K562 (cell line): Measurements from ENCODE around the gene CLIC3. TPM values are rescaled to one million over a fixed set of nuclear protein-coding genes. Genes with fewer than 3 reads are reported as not detected.
A peak's percentile ranks its signal among the peaks of the same experiment; 100 is the strongest.
"Not testable (repeated sequence)": the region's sequence is repeated elsewhere in the genome, so short reads cannot be mapped to it uniquely, and the experiment has no call there.

Experiments
- ATAC-seq: fragments of 200-7000 bp; cut with Tn5 transposase; 3 replicates; pipeline ENCODE4 v1.9.1; 2020; ENCODE audit warnings: moderate library complexity
- BruUV-seq: library from RNA; stranded (reverse); fragments of 400-500 nt; replicated peaks from 2 replicates; lab custom pipeline; 2021; lab: Mats Ljungman, UMichigan
- CTCF ChIA-PET: fragments of 300-600 bp; formaldehyde crosslinking; extraction: SDS; loops from one replicate; lab custom pipeline; 2021; ENCODE audit warnings: low intra/inter-chr PET ratio; lab: Yijun Ruan, JAX
- POLR2A ChIA-PET: fragments of 300-600, 350-650 bp; sonication (Branson Sonifier 250); formaldehyde crosslinking; extraction: SDS; loops from one replicate; lab custom pipeline; 2021; ENCODE audit warnings: antibody characterized with exemption, inconsistent platforms; lab: Yijun Ruan, JAX
- DNase-seq, 4 experiments: peaks; one replicate each; pipeline versions ENCODE4 v3.0.0 to v3.0.0-alpha.2; 2011 to 2018; ENCODE audit warnings: low spot score in 3 of 4, mixed read lengths in 3 of 4; ENCODE audit errors: extremely low read depth in 1 of 4
- FAIRE-seq: peaks from 2 replicates; lab custom pipeline; 2011; peaks lifted over from hg19 to GRCh38; lab: Jason Lieb, UNC
- H2AFZ ChIP-seq: 2 replicates; pipeline ENCODE4 v1.6.0; 2011; ENCODE audit warnings: low read depth, low read length, control low read depth, inconsistent platforms
- H3K27ac ChIP-seq: fragments of 200-600 bp; 3 replicates; pipeline ENCODE4 v1.8.0; 2011; ENCODE audit warnings: low read depth, mild to moderate bottlenecking, control low read depth, inconsistent platforms, low read length, moderate library complexity, mixed read lengths; ENCODE audit errors: extremely low read depth
- H3K27me3 ChIP-seq, 2 experiments: fragments of 300-600 bp in 1 of 2; 2 replicates in 1 of 2; 3 replicates in 1 of 2; pipeline versions ENCODE4 v1.6.0 to v1.8.0; 2011; ENCODE audit warnings: inconsistent platforms in 2 of 2, low read length in 2 of 2, mild to moderate bottlenecking in 1 of 2, mixed read lengths in 1 of 2, moderate library complexity in 1 of 2; ENCODE audit not compliant: control insufficient read depth in 2 of 2, insufficient read depth in 2 of 2
- H3K36me3 ChIP-seq: fragments of 300-600 bp; 3 replicates; pipeline ENCODE4 v1.8.0; 2011; ENCODE audit warnings: mild to moderate bottlenecking, low read length, inconsistent platforms; ENCODE audit not compliant: control insufficient read depth, insufficient read depth
- H3K4me1 ChIP-seq, 2 experiments: fragments of 200-600 bp in 1 of 2; replicated peaks in 1 of 2; 2 replicates in 1 of 2; 3 replicates in 1 of 2; pipeline versions ENCODE4 v1.5.1 to v1.8.0; 2011; ENCODE audit warnings: inconsistent platforms in 2 of 2, low read length in 2 of 2, mild to moderate bottlenecking in 1 of 2, mixed read lengths in 1 of 2, moderate library complexity in 1 of 2; ENCODE audit not compliant: control insufficient read depth in 2 of 2, insufficient read depth in 2 of 2
- H3K4me2 ChIP-seq: 2 replicates; pipeline ENCODE4 v1.6.1; 2011; ENCODE audit warnings: low read length, control low read depth, inconsistent platforms, mixed read lengths; ENCODE audit not compliant: insufficient read depth
- H3K4me3 ChIP-seq: fragments of 200-600 bp; sonication (generic), shearing (Covaris generic); 2 replicates; pipeline ENCODE4 v1.5.1; 2016; ENCODE audit warnings: control low read depth, inconsistent platforms
- H3K79me2 ChIP-seq: fragments of 200-600 bp; 3 replicates; pipeline ENCODE4 v1.8.0; 2011; ENCODE audit warnings: low read length, inconsistent platforms; ENCODE audit not compliant: control insufficient read depth, insufficient read depth
- H3K9ac ChIP-seq, 2 experiments: 2 replicates each; pipeline versions ENCODE4 v1.6.0 to v1.6.1; 2011; ENCODE audit warnings: low read depth in 2 of 2, low read length in 2 of 2, control low read depth in 1 of 2, inconsistent platforms in 1 of 2, mild to moderate bottlenecking in 1 of 2, mixed read lengths in 1 of 2; ENCODE audit not compliant: insufficient read depth in 1 of 2
- H3K9me1 ChIP-seq: one replicate; pipeline ENCODE4 v1.6.0; 2011; ENCODE audit warnings: inconsistent platforms, mild to moderate bottlenecking, low read length, moderate library complexity; ENCODE audit not compliant: control insufficient read depth, insufficient read depth
- H3K9me3 ChIP-seq: replicated peaks from 2 replicates; pipeline ENCODE4 v1.5.1; 2011; ENCODE audit warnings: low read depth, low read length, inconsistent platforms; ENCODE audit not compliant: control insufficient read depth, insufficient read depth
- H4K20me1 ChIP-seq: replicated peaks from 2 replicates; pipeline ENCODE4 v1.6.1; 2011; ENCODE audit warnings: low read length, inconsistent platforms, mixed read lengths; ENCODE audit not compliant: control insufficient read depth, insufficient read depth
- ARNT ChIP-seq, 2 experiments: fragments of 450-650 bp; IDR thresholded peaks; 2 replicates each; pipeline ENCODE4 v1.6.1; 2016; ENCODE audit warnings: mild to moderate bottlenecking in 1 of 2
- BCL6 ChIP-seq: fragments of 250-450 bp; sonication (Bioruptor Pico); IDR thresholded peaks from 2 replicates; pipeline ENCODE4 v1.4.0; 2020
- CREB1 ChIP-seq, 2 experiments: sonication (generic) in 1 of 2; formaldehyde crosslinking in 1 of 2; IDR thresholded peaks; 2 replicates each; pipeline versions ENCODE4 v1.6.1 to v1.8.0; 2012 to 2022; ENCODE audit warnings: inconsistent platforms in 1 of 2, mild to moderate bottlenecking in 1 of 2, missing genetic modification reagents in 1 of 2, moderate library complexity in 1 of 2
- EP400 ChIP-seq: fragments of 450-650 bp; IDR thresholded peaks from 2 replicates; pipeline ENCODE4 v1.6.1; 2017; ENCODE audit warnings: antibody characterized with exemption, mild to moderate bottlenecking, moderate library complexity
- FOXJ2 ChIP-seq: fragments of 200-800 bp; sonication (Bioruptor generic); IDR thresholded peaks from 2 replicates; pipeline ENCODE4 v1.6.1; 2016; ENCODE audit warnings: missing genetic modification characterization, missing compliant biosample characterization
- GABPA ChIP-seq: fragments of 200-800 bp; sonication (Bioruptor generic); conservative IDR thresholded peaks from 2 replicates; pipeline ENCODE4 v1.6.1; 2016; ENCODE audit warnings: low read depth, missing genetic modification characterization, missing compliant biosample characterization
- GTF3C2 ChIP-seq: IDR thresholded peaks from 3 replicates; pipeline ENCODE4 v1.6.1; 2011; ENCODE audit warnings: borderline replicate concordance, mild to moderate bottlenecking, moderate library complexity; ENCODE audit not compliant: insufficient read length; ENCODE audit errors: extremely low read depth
- ZNF121 ChIP-seq: sonication (generic); formaldehyde crosslinking; conservative IDR thresholded peaks from 2 replicates; pipeline ENCODE4 v1.8.0; 2022; ENCODE audit warnings: missing genetic modification reagents
- ZNF239 ChIP-seq: fragments of 250-450 bp; sonication (Bioruptor Pico); IDR thresholded peaks from 2 replicates; pipeline ENCODE4 v1.4.0; 2020; ENCODE audit warnings: mild to moderate bottlenecking
- WGBS: fragments of 100-300 bp; shearing (Covaris generic); methylation state at CpG from one replicate; pipeline ENCODE4 v1.1.6; 2016; ENCODE audit warnings: low coverage, mixed read lengths; ENCODE audit not compliant: insufficient coverage; ENCODE audit errors: missing lambda C conversion rate; 5-methylcytosine and 5-hydroxymethylcytosine counted together
- in situ Hi-C: fragments of 300-500 bp; cut with MboI; formaldehyde crosslinking; loops from 4 replicates; pipeline ENCODE4 v1.15.0; 2018; ENCODE audit warnings: inconsistent platforms, mixed read lengths
- intact Hi-C: fragments of 100-400 bp; cut with micrococcal nuclease; formaldehyde crosslinking; loops from 2 replicates; pipeline ENCODE4 v1.14.2; 2022
- polyA plus RNA-seq, 8 experiments: library from polyadenylated mRNA; depleted of rRNA in 4 of 8; stranded (reverse) in 5 of 8; unstranded in 3 of 8; fragments of >200 nt; fragmentation: Nextera tagmentation in 2 of 8; fragmentation: Illumina TruSeq in 1 of 8; extraction: Ambion mirVana in 2 of 8; extraction: Trizol in 1 of 8; gene quantifications; 2 replicates each; pipeline versions ENCODE4 v1.2.1 to v1.2.3, GENCODE V29; 2011 to 2014; ENCODE audit warnings: inconsistent platforms in 1 of 8, missing spikeins in 1 of 8
- total RNA-seq, 7 experiments: library from RNA; depleted of rRNA in 6 of 7; stranded (reverse); fragments of >200 nt in 6 of 7; fragmentation: Illumina TruSeq in 2 of 7; extraction: Trizol in 2 of 7; gene quantifications; 2 replicates each; pipeline versions ENCODE4 v1.2.1 to v1.2.3, GENCODE V29; 2011 to 2021; ENCODE audit warnings: low replicate concordance in 1 of 7

Gene CLIC3
- total and polyA plus RNA-seq, 9 of the 15 experiments (the other 6 are each of a cell fraction or from before 2014, with no cell fraction given): 0.27 to 0.29 TPM; not detected in 7

GRCh38 chr9:137033481-137033880 lies 37.1 kb upstream of the CLIC3 start:
- H3K4me2 ChIP-seq, H3K36me3 ChIP-seq, H3K9me3 ChIP-seq, DNase-seq: not testable (repeated sequence)
- peaks cover 5 to 74% of the 10 kb centered on the region in 2 experiments; a peak in 4 of 5 replicates for H3K4me1 ChIP-seq
- peak; percentile 86 for TF ChIP-seq ZNF121 (CRISPR knock-in tag)
- TF ChIP-seq, all 486 proteins: peak for 1; not testable (repeated sequence) for 485
- FAIRE-seq, H2AFZ ChIP-seq, intact Hi-C loops, H3K4me3 ChIP-seq, ATAC-seq, H3K27ac ChIP-seq, H3K9me1 ChIP-seq, H3K79me2 ChIP-seq, H4K20me1 ChIP-seq, H3K9ac ChIP-seq, H3K27me3 ChIP-seq, BruUV-seq, in situ Hi-C loops: not testable (repeated sequence)
- ChIA-PET POLR2A (interaction anchor here (0.6 kb wide), 1 partner anchor 97 kb away, joined by 3 read pairs; no protein-coding TSS in a partner anchor), CTCF (interaction anchor here (0.6 to 3.7 kb wide), 2 partner anchors 85 to 114 kb away, joined by 3 to 47 read pairs; no protein-coding TSS in a partner anchor)
- WGBS: 51% methylated on average over 5 of the region's 5 CpGs

- Histone ChIP-seq H3K9me1 (no peaks in the 10 kb centered on the region), H2AFZ (no peak overlapping the region), H3K27me3 (no peaks in the 10 kb centered on the region), H3K79me2 (no peaks in the 10 kb centered on the region), H3K4me1 (peaks cover 5 to 77% of the 10 kb centered on the region in 2 experiments; a peak in 4 of 5 replicates), H3K4me3 (no peak overlapping the region), H3K9ac (no peak overlapping the region; a peak in 1 of 4 replicates)
- in situ Hi-C loops: no loop called here
- POLR2A ChIA-PET: interaction anchor here (0.6 to 1.2 kb wide), 2 partner anchors 26 to 98 kb away, joined by 3 read pairs; no protein-coding TSS in a partner anchor
- no peak for ATAC-seq
- TF ChIP-seq ARNT (IDR thresholded peaks at IDR 0.05) (no peak), GABPA (tag) (no peak), FOXJ2 (no peak), ZNF239 (CRISPR knock-in tag) (no peak), GTF3C2 (no peak), CREB1 (IDR thresholded peaks at IDR 0.05) (no peak), CREB1 (CRISPR knock-in tag; IDR thresholded peaks at IDR 0.05) (no peak), EP400 (no peak), BCL6 (CRISPR knock-in tag) (no peak)
- TF ChIP-seq, all 486 proteins: peak for 0
- no peak for DNase-seq
- CTCF ChIA-PET: interaction anchor here (0.6 to 3.7 kb wide), 2 partner anchors 84 to 114 kb away, joined by 3 to 47 read pairs; no protein-coding TSS in a partner anchor
- Histone ChIP-seq H3K9me3 (no peaks in the 10 kb centered on the region), H3K4me2 (no peak overlapping the region), H3K27ac (no peak overlapping the region), H4K20me1 (no peaks in the 10 kb centered on the region), H3K36me3 (no peaks in the 10 kb centered on the region)
- 34% methylated on average over 9 of the region's 10 CpGs for WGBS
- FAIRE-seq: no peak
- intact Hi-C loops: no loop called here
- BruUV-seq: no TSS peak
Measured at GRCh38 chr9:137032858-137033257, 36.5 kb upstream of the CLIC3 start.
